GM18507 (cell line): Measurements from ENCODE around the gene CD244.
A peak's percentile ranks its signal among the peaks of the same experiment; 100 is the strongest.
"Not testable (repeated sequence)": the region's sequence is repeated elsewhere in the genome, so short reads cannot be mapped to it uniquely, and the experiment has no call there.

Source experiments
- DNase-seq: peaks from one replicate; pipeline ENCODE4 v3.0.0; 2011; ENCODE audit warnings: low read depth; ENCODE audit not compliant: insufficient read length; ENCODE audit errors: extremely low spot score
- FAIRE-seq: peaks from 2 replicates; lab custom pipeline; 2011; peaks lifted over from hg19 to GRCh38; lab: Jason Lieb, UNC

The CD244 gene

GRCh38 chr1:160881264-160881663 lies 18.6 kb upstream of the CD244 start:
- DNase-seq, FAIRE-seq: not testable (repeated sequence)

DNA sequence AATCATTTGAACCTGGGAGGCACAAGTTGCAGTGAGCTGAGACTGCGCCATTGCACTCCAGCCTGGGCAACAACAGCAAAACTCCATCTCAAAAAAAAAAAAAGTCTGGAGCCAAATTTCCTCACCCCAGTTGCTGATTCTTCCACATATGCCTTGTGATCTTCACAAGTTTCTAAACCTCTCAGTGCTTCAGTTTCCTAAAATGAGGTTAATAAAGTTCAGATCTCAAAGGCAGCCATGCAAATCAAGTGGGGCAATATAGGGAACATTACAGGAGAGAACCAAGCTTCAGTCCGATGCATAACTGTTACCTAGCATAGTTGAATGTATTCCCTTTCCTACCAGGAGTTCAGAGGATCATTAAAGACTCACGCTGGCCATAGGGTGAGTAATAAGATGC lies 17.5 kb upstream of the CD244 start:
- no peak for DNase-seq
- FAIRE-seq: no peak

GRCh38 chr1:160879056-160879455 lies 16.4 kb upstream of the CD244 start:
- no peak for FAIRE-seq
- DNase-seq: no peak

DNA sequence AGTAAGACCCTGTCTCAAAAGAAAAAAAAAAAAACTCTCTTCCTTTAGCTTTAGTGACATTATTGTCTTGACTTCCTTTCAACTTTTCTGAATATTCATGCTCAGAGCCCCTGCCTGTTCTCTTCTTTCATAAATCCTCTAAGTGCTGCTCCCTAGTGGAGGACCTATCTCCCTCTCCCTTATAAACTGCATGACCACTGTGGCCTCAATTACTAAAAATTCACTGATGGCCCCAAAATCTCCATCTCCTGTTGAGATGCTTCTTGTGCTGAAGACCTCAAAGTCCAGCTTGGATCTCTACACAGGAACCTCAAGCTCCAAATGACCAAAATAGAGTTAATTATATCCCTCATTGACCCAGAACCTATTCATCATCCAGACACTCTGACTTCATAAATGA lies 14.5 kb upstream of the CD244 start:
- peak; percentile 72 for FAIRE-seq

DNA sequence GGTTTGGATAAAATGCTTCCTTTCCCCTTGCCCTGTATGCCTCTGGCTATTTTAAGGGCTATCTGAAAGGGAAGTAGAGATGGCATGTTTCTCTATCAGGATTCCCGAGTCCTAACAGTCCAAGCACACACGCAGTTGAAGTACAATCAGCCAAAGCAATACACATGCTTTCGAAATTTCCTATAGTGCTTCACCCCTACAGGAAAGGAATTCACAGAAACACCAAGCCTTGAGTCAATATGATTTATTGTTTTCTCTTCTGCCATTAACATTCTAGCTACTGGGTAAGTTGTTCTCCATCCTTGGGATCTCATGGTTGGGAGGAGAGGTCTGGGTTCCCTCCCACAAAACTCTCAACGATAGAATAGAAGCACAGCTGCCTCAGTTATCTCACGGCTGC lies 13.6 kb upstream of the CD244 start:
- DNase-seq: no peak
- FAIRE-seq: no peak

More for the DNA sequence above, 14.5 kb upstream of the CD244 start:
- no peak for DNase-seq

DNA sequence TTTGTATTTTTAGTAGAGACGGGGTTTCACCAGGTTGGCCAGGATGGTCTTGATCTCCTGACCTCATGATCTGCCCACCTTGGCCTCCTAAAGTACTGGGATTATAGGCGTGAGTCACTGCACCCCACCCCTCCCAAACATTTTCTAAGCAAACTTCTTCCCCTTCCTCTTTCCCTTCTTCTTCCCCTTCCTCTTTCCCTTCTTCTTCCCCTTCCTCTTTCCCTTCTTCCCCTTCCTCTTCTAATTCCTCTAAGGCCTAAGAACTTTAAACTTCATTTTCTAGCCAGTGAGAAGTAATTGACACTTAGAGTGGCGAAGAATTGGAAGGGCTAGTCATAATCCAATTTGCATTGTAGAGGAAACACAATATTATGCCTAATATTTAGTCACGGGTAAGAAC lies 12.9 kb upstream of the CD244 start:
- not testable (repeated sequence) for FAIRE-seq, DNase-seq

GRCh38 chr1:160874935-160875334 lies 12.2 kb upstream of the CD244 start:
- FAIRE-seq (no peak), DNase-seq (no peak)

DNA sequence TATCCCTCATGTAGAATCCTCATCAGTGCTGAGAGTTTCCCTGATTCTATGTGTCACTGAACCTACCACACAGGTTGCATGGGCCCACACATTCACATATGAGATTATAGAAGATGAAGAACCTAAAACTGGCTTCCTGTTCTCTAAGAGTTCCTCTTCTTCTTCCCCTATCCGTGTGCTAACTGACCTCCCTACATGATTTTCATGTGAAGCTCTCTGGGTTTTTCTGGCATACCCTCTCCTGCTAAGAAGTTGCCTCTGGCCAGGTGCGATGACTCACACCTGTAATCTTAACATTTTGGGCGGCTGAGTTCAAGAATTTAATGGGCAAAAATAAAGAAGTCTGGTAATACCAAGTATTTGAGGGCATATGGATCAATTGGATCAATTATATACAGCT lies 5.5 kb upstream of the CD244 start:
- FAIRE-seq: peak; percentile 54
- DNase-seq: no peak

DNA sequence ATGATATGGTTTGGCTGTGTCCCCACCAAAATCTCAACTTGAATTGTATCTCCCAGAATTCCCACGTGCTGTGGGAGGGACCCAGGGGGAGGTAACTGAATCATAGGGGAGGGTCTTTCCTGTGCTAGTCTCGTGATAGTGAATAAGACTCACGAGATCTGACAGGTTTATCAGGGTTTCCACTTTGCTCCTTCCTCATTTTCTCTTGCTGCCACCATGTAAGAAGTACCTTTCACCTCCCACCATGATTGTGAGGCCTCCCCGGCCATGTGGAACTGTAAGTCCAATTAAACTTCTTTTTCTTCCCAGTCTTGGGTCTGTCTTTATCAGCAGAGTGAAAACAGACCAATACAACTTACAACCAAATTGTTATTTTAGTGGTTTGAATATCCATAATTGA lies 5.0 kb upstream of the CD244 start:
- DNase-seq, FAIRE-seq: not testable (repeated sequence)

GRCh38 chr1:160866695-160867260 lies 4.1 kb upstream of the CD244 start:
- no peak for DNase-seq
- no peak for FAIRE-seq

- FAIRE-seq (peak; percentile 62), DNase-seq (no peak)
Observed at GRCh38 chr1:160866001-160866694, 3.5 kb upstream of the CD244 start.

GRCh38 chr1:160865337-160865736 lies 2.6 kb upstream of the CD244 start:
- no peak for DNase-seq
- no peak for FAIRE-seq

DNA sequence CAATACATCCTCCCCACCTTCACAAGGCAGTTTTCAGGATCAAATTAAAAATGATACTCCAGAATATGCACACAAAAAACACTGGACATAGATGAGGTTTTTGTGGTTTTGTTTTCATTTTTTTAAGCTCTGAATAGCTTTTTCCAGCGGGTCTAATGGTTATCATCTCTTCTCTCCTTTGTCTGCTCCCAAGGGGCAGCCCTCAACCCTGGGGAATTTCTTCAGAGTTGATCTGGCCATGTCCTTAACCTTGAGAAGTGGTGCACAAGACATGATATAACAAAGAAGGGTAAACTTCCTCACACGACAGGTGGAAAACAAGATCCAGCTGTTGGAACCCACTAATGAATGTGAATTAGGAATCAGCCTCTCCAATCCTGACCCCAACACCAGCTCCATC lies 1.5 kb upstream of the CD244 start:
- DNase-seq (no peak), FAIRE-seq (peak; percentile 15)

- no peak for FAIRE-seq
Observed at GRCh38 chr1:160863774-160864131, 1.1 kb upstream of the CD244 start.

DNA sequence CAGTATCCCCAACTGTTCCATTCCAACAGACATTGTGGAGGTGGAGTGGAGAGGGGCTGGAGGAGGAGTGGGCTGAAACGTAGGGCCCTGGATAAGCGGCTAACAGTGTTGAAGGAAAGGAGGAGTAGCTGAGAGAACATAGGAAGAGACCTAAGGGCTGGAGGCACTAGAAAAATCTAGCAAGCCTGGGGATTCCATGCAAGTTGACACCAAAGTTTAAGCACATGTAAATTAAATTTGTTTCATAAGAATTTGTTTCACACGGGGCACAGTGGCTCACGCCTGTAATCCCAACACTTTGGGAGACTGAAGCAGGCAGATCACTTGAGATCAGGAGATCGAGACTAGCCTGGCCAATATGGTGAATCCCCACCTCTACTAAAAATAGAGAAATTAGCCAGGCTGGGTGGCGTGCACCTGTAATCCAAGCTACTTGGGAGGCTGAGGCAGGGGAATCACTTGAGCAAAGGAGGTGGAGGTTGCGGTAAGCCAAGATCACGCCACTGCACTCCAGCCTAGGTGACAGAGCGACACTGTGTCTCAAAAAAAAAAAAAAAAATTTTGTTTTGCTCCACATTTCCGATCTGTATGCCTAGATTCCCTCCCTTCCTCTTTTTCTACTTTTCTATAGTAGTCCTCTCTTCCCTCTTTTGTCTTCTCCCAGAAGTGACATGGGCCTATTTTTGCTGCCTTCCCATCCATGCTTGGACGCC lies 530 bp upstream of the CD244 start:
- no peak for DNase-seq
- FAIRE-seq: peak; percentile 54

More at GRCh38 chr1:160863774-160864131, 1.1 kb upstream of the CD244 start:
- no peak for DNase-seq

GRCh38 chr1:160860840-160861505 lies 1.7 kb downstream of the CD244 start:
- no peak for FAIRE-seq
- DNase-seq: no peak

DNA sequence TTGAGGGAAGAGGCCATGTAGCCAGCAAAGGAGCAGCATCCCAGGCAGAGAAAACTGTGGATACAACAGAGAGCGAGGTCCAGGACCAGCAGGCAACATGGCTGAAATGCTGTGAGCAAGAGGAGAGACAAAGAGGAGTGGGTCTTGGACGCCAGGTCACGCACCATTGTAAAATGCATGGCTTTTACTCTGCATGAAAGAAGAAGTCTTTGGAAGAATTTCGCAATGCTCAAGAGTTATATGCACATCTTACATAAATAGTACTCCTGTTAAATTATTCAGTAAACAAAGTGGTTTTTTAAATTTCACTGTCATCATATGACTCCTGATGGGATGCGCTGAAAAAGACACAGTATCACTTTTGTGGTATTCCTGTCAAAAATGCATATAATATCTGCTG lies 3.5 kb downstream of the CD244 start:
- FAIRE-seq (no peak), DNase-seq (no peak)

DNA sequence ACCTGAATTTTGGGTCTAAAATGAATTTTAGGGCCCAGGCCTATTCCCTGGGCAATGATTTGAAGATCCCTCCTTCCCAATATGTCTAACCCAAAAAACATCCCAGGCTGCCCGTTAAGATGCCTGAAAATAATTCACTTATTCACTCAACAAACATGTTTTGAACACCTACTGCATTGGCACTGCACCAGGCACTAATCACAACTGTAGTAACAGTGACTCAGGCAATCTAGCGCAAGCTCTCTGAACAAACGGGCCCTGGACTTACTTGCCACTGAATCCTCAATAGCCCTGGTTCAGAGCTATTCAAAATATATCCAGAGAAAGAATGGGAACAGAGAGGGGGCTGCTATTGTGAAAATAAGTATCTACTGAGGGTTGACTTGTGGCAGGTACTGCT lies 4.2 kb downstream of the CD244 start:
- DNase-seq (no peak), FAIRE-seq (no peak)

GRCh38 chr1:160858097-160858496 lies 4.6 kb downstream of the CD244 start:
- no peak for FAIRE-seq

GRCh38 chr1:160855181-160855981 lies 7.3 kb downstream of the CD244 start:
- FAIRE-seq (peak; percentile 97), DNase-seq (no peak)

More at GRCh38 chr1:160858097-160858496, 4.6 kb downstream of the CD244 start:
- DNase-seq: no peak
